ENCODE results near the gene ZNF592. TPM values are rescaled to one million over a fixed set of nuclear protein-coding genes. Genes with fewer than 3 reads are reported as not detected.

ZNF592 gene
- total and polyA plus RNA-seq, 2 of the 13 experiments (the other 11 are each of a cell fraction or from before 2014, with no cell fraction given), result 8.2 to 9.8 TPM

DNA sequence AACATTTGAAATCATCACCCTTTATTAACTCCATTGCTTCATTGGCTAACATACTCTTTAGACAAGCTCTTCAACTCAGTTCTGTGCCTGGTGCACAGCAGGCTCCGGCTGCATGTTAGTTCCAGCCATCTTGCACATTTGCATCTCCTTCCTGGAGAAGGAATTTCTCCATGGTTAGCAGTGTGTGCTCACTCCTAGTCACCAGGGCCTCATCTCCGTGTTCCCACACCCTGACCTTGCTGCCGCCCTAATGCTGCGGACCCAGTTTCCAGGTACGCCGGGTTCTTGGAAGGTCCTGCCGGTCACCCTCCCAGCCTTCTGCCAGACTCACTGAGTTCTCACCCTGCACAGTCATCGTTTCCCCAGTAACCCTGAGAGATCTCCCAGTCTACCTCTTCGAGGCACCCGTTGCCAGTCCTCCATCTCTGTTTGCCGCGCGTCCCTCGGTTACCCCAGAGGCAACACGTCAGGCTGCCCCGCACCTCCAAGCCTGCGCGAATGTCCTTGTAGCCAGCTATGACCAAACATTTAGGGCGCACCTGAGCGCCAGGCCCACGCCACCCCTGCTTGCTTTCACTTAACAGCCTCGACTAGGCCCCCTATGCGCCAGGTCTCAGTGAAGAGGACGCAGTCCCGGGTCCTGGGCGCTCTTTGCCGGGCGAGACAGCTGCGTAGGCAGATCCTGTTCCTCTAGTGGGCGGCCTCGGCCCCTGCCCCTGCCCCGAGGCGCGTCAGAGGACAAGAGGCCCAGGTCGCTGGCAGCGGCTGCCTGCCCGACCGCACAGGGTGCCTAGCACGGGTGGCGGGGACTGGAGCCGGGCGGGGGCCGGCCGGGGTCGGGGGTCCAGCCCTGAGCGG is 747 bp upstream of the ZNF592 start (continued):
- TF ChIP-seq, protein P1, sequence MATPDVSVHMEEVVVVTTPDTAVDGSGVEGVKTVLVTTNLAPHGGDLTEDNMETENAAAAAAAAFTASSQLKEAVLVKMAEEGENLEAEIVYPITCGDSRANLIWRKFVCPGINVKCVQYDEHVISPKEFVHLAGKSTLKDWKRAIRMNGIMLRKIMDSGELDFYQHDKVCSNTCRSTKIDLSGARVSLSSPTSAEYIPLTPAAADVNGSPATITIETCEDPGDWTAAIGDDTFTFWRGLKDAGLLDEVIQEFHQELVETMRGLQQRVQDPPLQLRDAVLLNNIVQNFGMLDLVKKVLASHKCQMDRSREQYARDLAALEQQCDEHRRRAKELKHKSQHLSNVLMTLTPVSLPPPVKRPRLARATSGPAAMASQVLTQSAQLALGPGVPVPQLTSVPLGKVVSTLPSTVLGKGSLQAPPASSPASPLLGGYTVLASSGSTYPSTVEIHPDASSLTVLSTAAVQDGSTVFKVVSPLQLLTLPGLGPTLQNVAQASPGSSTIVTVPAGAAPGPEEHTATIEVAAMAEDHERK (CRISPR knock-in tag; IDR thresholded peaks at IDR 0.05; ENCODE audit: low read depth), result no peak
- TF ChIP-seq FOXJ3 (CRISPR knock-in tag; IDR thresholded peaks at IDR 0.05; ENCODE audit: borderline replicate concordance), result no peak
- TF ChIP-seq ZNF256 (CRISPR knock-in tag; conservative IDR thresholded peaks at IDR 0.05), result peak; percentile 34; the same call in 1 of the 2 replicates
- TF ChIP-seq SETDB1 (CRISPR knock-in tag; IDR thresholded peaks at IDR 0.05; ENCODE audit: borderline replicate concordance), result no peak
- TF ChIP-seq, protein P2, sequence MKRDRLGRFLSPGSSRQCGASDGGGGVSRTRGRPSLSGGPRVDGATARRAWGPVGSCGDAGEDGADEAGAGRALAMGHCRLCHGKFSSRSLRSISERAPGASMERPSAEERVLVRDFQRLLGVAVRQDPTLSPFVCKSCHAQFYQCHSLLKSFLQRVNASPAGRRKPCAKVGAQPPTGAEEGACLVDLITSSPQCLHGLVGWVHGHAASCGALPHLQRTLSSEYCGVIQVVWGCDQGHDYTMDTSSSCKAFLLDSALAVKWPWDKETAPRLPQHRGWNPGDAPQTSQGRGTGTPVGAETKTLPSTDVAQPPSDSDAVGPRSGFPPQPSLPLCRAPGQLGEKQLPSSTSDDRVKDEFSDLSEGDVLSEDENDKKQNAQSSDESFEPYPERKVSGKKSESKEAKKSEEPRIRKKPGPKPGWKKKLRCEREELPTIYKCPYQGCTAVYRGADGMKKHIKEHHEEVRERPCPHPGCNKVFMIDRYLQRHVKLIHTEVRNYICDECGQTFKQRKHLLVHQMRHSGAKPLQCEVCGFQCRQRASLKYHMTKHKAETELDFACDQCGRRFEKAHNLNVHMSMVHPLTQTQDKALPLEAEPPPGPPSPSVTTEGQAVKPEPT (CRISPR knock-in tag; IDR thresholded peaks at IDR 0.05; ENCODE audit: low read depth), result peak; percentile 22; the same call in 1 of the 2 replicates
- TF ChIP-seq, protein P3, sequence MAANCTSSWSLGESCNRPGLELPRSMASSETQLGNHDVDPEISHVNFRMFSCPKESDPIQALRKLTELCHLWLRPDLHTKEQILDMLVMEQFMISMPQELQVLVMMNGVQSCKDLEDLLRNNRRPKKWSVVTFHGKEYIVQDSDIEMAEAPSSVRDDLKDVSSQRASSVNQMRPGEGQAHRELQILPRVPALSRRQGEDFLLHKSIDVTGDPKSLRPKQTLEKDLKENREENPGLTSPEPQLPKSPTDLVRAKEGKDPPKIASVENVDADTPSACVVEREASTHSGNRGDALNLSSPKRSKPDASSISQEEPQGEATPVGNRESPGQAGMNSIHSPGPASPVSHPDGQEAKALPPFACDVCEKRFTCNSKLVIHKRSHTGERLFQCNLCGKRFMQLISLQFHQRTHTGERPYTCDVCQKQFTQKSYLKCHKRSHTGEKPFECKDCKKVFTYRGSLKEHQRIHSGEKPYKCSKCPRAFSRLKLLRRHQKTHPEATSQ (CRISPR knock-in tag; IDR thresholded peaks at IDR 0.05; ENCODE audit: borderline replicate concordance), result no peak; the same call in 1 of the 2 replicates
- TF ChIP-seq PCBP1 (IDR thresholded peaks at IDR 0.05; ENCODE audit: borderline replicate concordance, low read depth, low read length), result no peak
- TF ChIP-seq HNRNPH1 (optimal IDR thresholded peaks at IDR 0.05; ENCODE audit: low read depth, low read length), result peak; percentile 26
- no peak for TF ChIP-seq ZFP82 (CRISPR knock-in tag; IDR thresholded peaks at IDR 0.05; ENCODE audit: borderline replicate concordance)
- TF ChIP-seq ZKSCAN5 (CRISPR knock-in tag; IDR thresholded peaks at IDR 0.05), result no peak
- TF ChIP-seq ZNF83 (CRISPR knock-in tag; IDR thresholded peaks at IDR 0.05; ENCODE audit: borderline replicate concordance), result no peak
- no peak for TF ChIP-seq ZFP62 (CRISPR knock-in tag; IDR thresholded peaks at IDR 0.05)
- TF ChIP-seq, protein P4, sequence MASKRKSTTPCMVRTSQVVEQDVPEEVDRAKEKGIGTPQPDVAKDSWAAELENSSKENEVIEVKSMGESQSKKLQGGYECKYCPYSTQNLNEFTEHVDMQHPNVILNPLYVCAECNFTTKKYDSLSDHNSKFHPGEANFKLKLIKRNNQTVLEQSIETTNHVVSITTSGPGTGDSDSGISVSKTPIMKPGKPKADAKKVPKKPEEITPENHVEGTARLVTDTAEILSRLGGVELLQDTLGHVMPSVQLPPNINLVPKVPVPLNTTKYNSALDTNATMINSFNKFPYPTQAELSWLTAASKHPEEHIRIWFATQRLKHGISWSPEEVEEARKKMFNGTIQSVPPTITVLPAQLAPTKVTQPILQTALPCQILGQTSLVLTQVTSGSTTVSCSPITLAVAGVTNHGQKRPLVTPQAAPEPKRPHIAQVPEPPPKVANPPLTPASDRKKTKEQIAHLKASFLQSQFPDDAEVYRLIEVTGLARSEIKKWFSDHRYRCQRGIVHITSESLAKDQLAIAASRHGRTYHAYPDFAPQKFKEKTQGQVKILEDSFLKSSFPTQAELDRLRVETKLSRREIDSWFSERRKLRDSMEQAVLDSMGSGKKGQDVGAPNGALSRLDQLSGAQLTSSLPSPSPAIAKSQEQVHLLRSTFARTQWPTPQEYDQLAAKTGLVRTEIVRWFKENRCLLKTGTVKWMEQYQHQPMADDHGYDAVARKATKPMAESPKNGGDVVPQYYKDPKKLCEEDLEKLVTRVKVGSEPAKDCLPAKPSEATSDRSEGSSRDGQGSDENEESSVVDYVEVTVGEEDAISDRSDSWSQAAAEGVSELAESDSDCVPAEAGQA (IDR thresholded peaks at IDR 0.05; ENCODE audit: low read depth), result no peak
- TF ChIP-seq, protein P4 (CRISPR knock-in tag; IDR thresholded peaks at IDR 0.05; ENCODE audit: borderline replicate concordance), result no peak; the same call in 1 of the 2 replicates
- TF ChIP-seq PRPF4 (IDR thresholded peaks at IDR 0.05; ENCODE audit: low read depth, low read length, poor library complexity, severe bottlenecking), result no peak
- TF ChIP-seq PAF1 (CRISPR knock-in tag; IDR thresholded peaks at IDR 0.05), result no peak
- no peak for TF ChIP-seq ZNF746 (CRISPR knock-in tag; IDR thresholded peaks at IDR 0.05)
